BE2C (cell line): ENCODE results near the gene ANKRD13B.

Experiments
- DNase-seq: peaks from one replicate; pipeline ENCODE4 v3.0.0-alpha.2; 2020
- H3K27me3 ChIP-seq: fragments of 250-450 bp; sonication (Bioruptor Pico); 2 replicates; pipeline ENCODE4 v1.5.1; 2020; ENCODE audit warnings: mild to moderate bottlenecking
- H3K36me3 ChIP-seq: fragments of 250-450 bp; sonication (Bioruptor Pico); 2 replicates; pipeline ENCODE4 v1.5.1; 2020; ENCODE audit warnings: mild to moderate bottlenecking
- H3K4me1 ChIP-seq: fragments of 250-450 bp; sonication (Bioruptor Pico); 2 replicates; pipeline ENCODE4 v1.5.1; 2020
- H3K4me3 ChIP-seq: 2 replicates; pipeline ENCODE4 v1.5.1; 2011; ENCODE audit warnings: low read depth, low read length
- H3K9me3 ChIP-seq: fragments of 250-450 bp; sonication (Bioruptor Pico); 2 replicates; pipeline ENCODE4 v1.5.1; 2020
- CTCF ChIP-seq: IDR thresholded peaks from 2 replicates; pipeline ENCODE4 v1.5.1; 2012; ENCODE audit warnings: mild to moderate bottlenecking, low read depth, low read length

The ANKRD13B gene

GRCh38 chr17:29575511-29576213 is 17.3 kb upstream of the ANKRD13B start:
- no peaks in the 10 kb centered on the region for H3K36me3 ChIP-seq

GRCh38 chr17:29576214-29577000 is 16.5 kb upstream of the ANKRD13B start:
- H3K4me3 ChIP-seq, result no peak overlapping the region
- DNase-seq, result no peak
- no peak for TF ChIP-seq CTCF
- H3K36me3 ChIP-seq, result no peaks in the 10 kb centered on the region
- peaks cover 4% of the 10 kb centered on the region for H3K4me1 ChIP-seq
- H3K27me3 ChIP-seq, result no peaks in the 10 kb centered on the region
- no peaks in the 10 kb centered on the region for H3K9me3 ChIP-seq

More at GRCh38 chr17:29575511-29576213, 17.3 kb upstream of the ANKRD13B start:
- Histone ChIP-seq H3K9me3 (no peaks in the 10 kb centered on the region), H3K4me1 (peaks cover 4% of the 10 kb centered on the region), H3K27me3 (no peaks in the 10 kb centered on the region), H3K4me3 (no peak overlapping the region)
- no peak for DNase-seq
- TF ChIP-seq CTCF, result no peak

- Histone ChIP-seq H3K4me1 (peaks cover 3% of the 10 kb centered on the region), H3K4me3 (no peak overlapping the region), H3K27me3 (no peaks in the 10 kb centered on the region), H3K36me3 (no peaks in the 10 kb centered on the region), H3K9me3 (no peaks in the 10 kb centered on the region)
- no peak for TF ChIP-seq CTCF
- DNase-seq, result no peak
Measured at GRCh38 chr17:29577001-29577370, 15.9 kb upstream of the ANKRD13B start.

GRCh38 chr17:29577385-29578211 is 15.3 kb upstream of the ANKRD13B start:
- no peaks in the 10 kb centered on the region for H3K4me1 ChIP-seq
- TF ChIP-seq CTCF, result no peak
- H3K36me3 ChIP-seq, result no peaks in the 10 kb centered on the region
- no peaks in the 10 kb centered on the region for H3K27me3 ChIP-seq
- H3K9me3 ChIP-seq, result no peaks in the 10 kb centered on the region
- no peak for DNase-seq
- no peak overlapping the region for H3K4me3 ChIP-seq

- DNase-seq, result no peak
- H3K9me3 ChIP-seq, result no peaks in the 10 kb centered on the region
- no peaks in the 10 kb centered on the region for H3K27me3 ChIP-seq
- H3K36me3 ChIP-seq, result peaks cover 3% of the 10 kb centered on the region; the same call in 1 of the 2 replicates
- H3K4me3 ChIP-seq, result no peak overlapping the region
- TF ChIP-seq CTCF, result no peak
- H3K4me1 ChIP-seq, result no peaks in the 10 kb centered on the region
Measured at GRCh38 chr17:29578626-29579485, 14.1 kb upstream of the ANKRD13B start.
